ENCODE results near the gene GALNS.

Gene GALNS

DNA sequence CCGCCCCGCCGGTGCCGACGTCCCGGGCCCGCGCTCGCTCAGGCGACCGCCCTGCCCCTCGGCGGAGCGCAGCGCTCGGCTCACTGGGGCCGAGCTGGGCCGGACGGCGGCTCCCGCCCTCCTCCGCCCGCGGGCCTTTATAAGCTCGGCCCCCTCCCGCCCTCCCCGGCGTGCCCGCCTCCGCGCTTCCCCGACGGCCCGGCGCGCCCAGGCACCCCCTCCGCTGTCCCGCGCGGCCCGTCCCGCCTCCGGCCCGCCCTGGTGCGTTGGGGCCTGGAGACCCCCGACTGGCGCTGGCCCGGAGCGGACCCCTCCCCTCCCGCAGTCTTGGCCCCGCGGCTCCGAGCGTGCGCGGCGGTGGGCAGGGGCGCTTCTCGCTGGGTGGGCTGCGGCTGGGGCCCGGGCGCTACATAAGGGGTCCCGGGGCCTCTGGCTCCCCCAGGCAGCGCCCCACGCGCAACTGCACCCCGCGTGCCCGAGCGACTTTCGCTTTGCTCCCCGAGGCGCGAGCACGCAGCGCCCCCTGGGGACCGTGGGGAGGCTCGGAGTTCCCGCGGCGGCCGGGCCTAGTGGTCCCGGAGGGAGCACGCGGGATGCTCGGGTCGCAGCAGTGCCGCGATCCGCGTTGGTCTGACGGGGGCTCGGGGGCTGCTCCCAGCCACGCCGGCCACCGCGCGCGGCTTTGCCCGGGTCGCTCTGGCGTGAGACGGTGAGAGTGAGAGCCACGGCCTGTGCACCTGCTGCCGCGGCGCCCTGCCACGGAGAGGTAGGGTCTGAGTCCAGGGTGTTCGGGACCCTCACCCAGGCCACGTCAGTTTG is 71.4 kb downstream of the GALNS start, which contains the start of gene PIEZO1:
Gene PIEZO1, minus strand, starts transcription at position 115 of the 819 bp plus-strand sequence. CDS start 256 bp downstream, outside the sequence.
- Histone ChIP-seq H3K9me3 (ENCODE audit: control insufficient read depth, insufficient read depth, low read depth, low read length) (no peaks in the 10 kb centered on the region), H3K9ac (ENCODE audit: low read length) (peak within 1 kb of the TSS; percentile 46), H3K4me3 (ENCODE audit: low read depth, low read length) (peak within 1 kb of the TSS; percentile 56), H3K27ac (ENCODE audit: low read depth, low read length) (no peak within 1 kb of the TSS), H3K36me3 (ENCODE audit: control insufficient read depth, insufficient read depth, low read length) (no peaks in the 10 kb centered on the region), H3K27me3 (ENCODE audit: control insufficient read depth, insufficient read depth, low read length) (peaks cover 75% of the 10 kb centered on the region), H3K4me1 (ENCODE audit: control insufficient read depth, insufficient read depth, low read length) (peaks cover 25% of the 10 kb centered on the region)

DNA sequence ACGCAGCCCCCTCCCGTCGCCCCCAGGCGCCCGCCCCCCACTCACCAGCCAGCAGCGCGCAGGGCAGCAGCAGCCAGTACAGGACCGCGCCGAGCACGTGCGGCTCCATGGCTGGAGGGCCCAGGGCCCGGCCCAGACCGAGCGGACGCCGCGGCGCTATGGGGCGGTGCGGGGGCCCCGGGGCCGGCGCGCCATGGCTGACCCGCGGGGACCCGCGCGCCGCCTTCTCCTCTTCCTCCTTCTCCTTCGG is 72.0 kb downstream of the GALNS start:
- Histone ChIP-seq H3K4me3 (ENCODE audit: low read depth, low read length) (peak overlapping the region; percentile 56), H3K27me3 (ENCODE audit: control insufficient read depth, insufficient read depth, low read length) (peaks cover 75% of the 10 kb centered on the region), H3K9ac (ENCODE audit: low read length) (peak overlapping the region; percentile 46), H3K27ac (ENCODE audit: low read depth, low read length) (no peak overlapping the region), H3K36me3 (ENCODE audit: control insufficient read depth, insufficient read depth, low read length) (no peaks in the 10 kb centered on the region), H3K9me3 (ENCODE audit: control insufficient read depth, insufficient read depth, low read depth, low read length) (no peaks in the 10 kb centered on the region), H3K4me1 (ENCODE audit: control insufficient read depth, insufficient read depth, low read length) (peaks cover 23% of the 10 kb centered on the region; the same call in 1 of the 2 replicates)

DNA sequence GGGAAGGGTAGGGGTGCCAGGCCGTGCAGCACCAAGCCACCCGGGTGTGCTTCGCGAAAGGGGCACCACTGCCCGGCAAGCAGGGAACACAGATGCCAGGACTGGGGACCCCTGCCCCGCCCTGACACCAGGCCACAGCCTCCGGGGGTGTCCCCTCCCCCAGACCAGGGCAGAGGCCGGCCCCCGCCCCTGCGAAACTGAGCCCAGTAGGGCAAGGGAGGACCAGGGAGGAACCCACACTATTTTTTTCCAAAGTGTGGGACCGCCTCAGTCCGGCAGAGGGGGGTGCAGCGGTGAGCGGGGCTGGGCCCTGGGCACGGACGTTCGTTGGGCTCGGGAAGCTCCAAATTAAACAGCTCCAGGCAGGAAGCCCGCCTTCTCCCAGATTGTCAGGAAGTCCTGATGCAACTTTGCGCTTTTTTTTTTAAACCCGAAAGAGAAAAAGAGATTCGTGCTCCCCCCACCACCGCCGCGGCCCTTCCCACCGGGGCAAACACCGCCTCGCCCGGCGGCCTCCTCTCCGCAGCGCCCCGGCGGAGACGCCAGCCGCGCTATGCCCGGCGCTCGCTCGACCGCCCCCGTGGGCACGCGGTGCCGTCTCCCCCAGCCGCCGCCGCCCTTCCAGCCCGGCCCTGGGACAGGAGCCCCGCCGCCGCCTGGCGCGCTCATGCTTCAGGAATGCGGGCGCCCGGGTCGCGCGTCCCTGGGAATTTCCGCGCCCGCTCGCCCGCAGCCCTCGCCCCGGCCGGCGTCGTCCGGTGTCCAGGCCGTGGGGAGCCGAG is 72.5 kb downstream of the GALNS start:
- H3K4me3 ChIP-seq (ENCODE audit: low read depth, low read length): peak overlapping the region; percentile 56
- H3K27ac ChIP-seq (ENCODE audit: low read depth, low read length): no peak overlapping the region
- H3K9me3 ChIP-seq (ENCODE audit: control insufficient read depth, insufficient read depth, low read depth, low read length): no peaks in the 10 kb centered on the region
- peaks cover 77% of the 10 kb centered on the region for H3K27me3 ChIP-seq (ENCODE audit: control insufficient read depth, insufficient read depth, low read length)
- H3K4me1 ChIP-seq (ENCODE audit: control insufficient read depth, insufficient read depth, low read length): peaks cover 26% of the 10 kb centered on the region; the same call in 1 of the 2 replicates
- peak overlapping the region; percentile 46 for H3K9ac ChIP-seq (ENCODE audit: low read length)
- no peaks in the 10 kb centered on the region for H3K36me3 ChIP-seq (ENCODE audit: control insufficient read depth, insufficient read depth, low read length)

DNA sequence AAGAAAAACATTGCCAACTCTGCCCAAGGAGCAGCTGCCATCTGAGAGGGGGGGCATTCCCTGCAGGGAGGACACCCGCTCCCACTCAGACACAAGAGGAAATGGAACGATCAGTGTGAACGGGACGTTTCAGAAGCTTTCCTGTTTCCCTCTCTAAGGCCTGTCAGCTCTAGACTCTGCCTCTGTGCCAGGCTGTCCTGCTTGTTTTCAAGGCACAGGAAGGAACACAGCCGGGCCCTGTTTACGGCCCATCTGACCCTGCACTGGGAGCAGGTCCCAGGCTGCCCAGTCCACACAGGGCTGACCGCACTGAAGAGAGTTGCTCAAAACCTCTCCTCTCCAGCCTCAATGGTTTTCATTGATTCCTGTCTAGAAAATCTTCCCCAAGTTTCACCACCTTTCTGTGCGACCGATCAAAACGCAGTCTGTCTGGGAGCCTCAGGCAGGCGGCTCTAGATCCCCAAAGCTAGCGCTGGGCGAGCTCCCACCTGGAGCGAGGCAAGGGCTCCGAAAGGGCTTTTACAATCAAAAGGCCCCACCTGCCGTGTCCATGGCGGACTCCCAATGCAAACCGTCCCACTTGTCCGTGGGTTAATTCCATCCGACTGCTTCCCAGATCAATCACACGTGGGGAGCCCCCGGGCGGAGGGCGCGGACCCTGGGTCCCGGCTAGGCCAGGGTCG is 73.2 kb downstream of the GALNS start:
- Histone ChIP-seq H3K9me3 (ENCODE audit: control insufficient read depth, insufficient read depth, low read depth, low read length) (no peaks in the 10 kb centered on the region), H3K27ac (ENCODE audit: low read depth, low read length) (no peak overlapping the region), H3K4me1 (ENCODE audit: control insufficient read depth, insufficient read depth, low read length) (peaks cover 26% of the 10 kb centered on the region; the same call in 1 of the 2 replicates)

DNA sequence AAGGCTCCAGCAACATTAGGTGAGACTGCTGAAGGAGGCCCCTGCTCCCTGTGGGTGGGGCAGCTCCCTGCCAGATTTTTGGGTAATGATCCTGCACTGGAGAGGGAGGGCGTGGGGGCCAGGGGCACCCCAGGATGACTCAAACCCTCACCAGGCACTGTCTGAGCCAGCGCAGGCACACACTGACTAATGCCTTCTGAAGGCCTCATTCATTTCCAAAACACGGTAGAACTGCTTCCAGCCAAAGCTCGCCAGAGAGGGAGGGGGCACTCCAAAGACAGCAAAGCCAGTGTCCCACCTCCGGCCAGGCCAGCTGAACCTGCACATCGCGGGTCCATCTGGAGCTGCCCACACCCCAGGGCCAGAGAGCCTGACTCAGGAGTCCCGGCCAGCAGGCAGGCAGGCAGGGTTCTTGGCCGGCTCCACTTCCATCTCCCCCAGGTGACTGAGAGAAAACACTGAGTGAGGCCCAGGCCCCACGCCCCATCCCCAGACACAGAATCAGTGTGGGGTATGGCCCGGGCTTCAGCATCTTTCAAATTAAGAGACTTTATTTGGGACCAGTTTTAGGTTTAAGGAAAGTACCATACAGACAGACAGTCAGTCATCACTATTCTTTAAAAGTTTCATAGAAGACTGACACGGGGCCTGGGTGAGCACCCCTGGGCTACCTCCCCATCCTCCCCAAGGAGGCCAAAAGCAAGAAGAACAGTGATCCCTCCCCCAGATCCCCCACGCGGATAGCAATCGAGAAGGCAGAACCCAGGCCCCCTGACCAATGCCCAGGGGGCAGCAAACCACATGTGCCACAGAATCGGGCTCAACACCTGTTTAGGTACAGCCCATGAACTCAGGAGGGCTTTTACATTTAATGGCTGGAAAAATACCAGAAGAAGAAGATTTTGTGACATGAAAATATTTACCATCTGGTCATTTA is 74.0 kb downstream of the GALNS start:
- H3K9ac ChIP-seq (ENCODE audit: low read length): no peak overlapping the region
- H3K9me3 ChIP-seq (ENCODE audit: control insufficient read depth, insufficient read depth, low read depth, low read length): no peaks in the 10 kb centered on the region
- no peaks in the 10 kb centered on the region for H3K36me3 ChIP-seq (ENCODE audit: control insufficient read depth, insufficient read depth, low read length)
- H3K4me1 ChIP-seq (ENCODE audit: control insufficient read depth, insufficient read depth, low read length): peaks cover 31% of the 10 kb centered on the region; the same call in 1 of the 2 replicates
- H3K27me3 ChIP-seq (ENCODE audit: control insufficient read depth, insufficient read depth, low read length): peaks cover 84% of the 10 kb centered on the region
- H3K4me3 ChIP-seq (ENCODE audit: low read depth, low read length): no peak overlapping the region
- H3K27ac ChIP-seq (ENCODE audit: low read depth, low read length): no peak overlapping the region

More for the DNA sequence above, 73.2 kb downstream of the GALNS start:
- peak overlapping the region; percentile 56 for H3K4me3 ChIP-seq (ENCODE audit: low read depth, low read length)
- H3K9ac ChIP-seq (ENCODE audit: low read length): peak overlapping the region; percentile 40
- peaks cover 83% of the 10 kb centered on the region for H3K27me3 ChIP-seq (ENCODE audit: control insufficient read depth, insufficient read depth, low read length)
- H3K36me3 ChIP-seq (ENCODE audit: control insufficient read depth, insufficient read depth, low read length): no peaks in the 10 kb centered on the region

DNA sequence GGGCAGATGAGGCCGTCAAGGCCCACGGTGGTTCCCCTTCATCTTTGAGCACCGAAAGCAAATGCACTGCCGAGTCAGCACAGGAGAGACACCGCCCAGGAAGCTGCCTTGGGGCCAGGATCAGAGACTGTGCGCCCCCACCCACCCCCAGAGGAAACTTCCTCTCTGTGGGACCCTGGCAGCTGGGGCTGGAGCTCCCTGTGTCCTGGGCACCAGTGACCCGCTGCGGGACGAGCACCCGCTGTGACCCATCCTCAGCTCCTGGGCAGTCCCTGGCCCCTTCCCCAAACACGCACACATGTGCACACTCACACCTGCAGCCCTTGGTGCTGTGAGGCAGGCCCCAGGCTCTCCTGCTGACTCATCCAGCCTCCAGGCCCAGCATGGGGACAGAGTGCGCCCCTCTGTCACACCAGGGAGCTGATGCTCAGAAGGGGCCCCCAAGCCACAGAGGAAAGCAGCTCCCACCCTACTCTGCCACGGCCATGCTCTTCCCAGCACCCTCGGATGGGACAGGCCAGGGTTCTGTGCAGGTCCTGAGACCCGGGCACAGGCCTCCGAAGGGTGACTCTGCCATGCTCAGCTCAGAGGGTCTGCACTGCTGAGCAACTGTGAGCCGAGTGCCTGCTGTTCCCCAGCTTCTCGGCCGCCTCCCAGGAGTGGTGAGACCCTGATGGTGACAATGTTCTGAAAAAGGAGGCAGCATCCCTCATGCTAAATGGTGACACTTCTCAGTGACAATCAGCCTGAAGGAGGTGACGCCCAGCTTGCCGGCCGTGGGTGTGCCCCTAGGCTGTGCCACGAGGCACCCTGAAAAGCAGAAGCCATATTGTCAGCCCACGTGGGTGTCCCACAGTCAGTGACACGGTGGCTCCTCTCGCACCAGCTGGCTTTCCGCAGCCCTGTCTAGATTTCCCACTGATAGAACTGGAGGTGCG is 75.3 kb downstream of the GALNS start:
- H3K27ac ChIP-seq (ENCODE audit: low read depth, low read length): no peak overlapping the region
- H3K4me1 ChIP-seq (ENCODE audit: control insufficient read depth, insufficient read depth, low read length): peaks cover 34% of the 10 kb centered on the region; the same call in 1 of the 2 replicates
- no peaks in the 10 kb centered on the region for H3K9me3 ChIP-seq (ENCODE audit: control insufficient read depth, insufficient read depth, low read depth, low read length)
- H3K4me3 ChIP-seq (ENCODE audit: low read depth, low read length): no peak overlapping the region
- H3K36me3 ChIP-seq (ENCODE audit: control insufficient read depth, insufficient read depth, low read length): no peaks in the 10 kb centered on the region
- peaks cover 85% of the 10 kb centered on the region for H3K27me3 ChIP-seq (ENCODE audit: control insufficient read depth, insufficient read depth, low read length)
- H3K9ac ChIP-seq (ENCODE audit: low read length): no peak overlapping the region

DNA sequence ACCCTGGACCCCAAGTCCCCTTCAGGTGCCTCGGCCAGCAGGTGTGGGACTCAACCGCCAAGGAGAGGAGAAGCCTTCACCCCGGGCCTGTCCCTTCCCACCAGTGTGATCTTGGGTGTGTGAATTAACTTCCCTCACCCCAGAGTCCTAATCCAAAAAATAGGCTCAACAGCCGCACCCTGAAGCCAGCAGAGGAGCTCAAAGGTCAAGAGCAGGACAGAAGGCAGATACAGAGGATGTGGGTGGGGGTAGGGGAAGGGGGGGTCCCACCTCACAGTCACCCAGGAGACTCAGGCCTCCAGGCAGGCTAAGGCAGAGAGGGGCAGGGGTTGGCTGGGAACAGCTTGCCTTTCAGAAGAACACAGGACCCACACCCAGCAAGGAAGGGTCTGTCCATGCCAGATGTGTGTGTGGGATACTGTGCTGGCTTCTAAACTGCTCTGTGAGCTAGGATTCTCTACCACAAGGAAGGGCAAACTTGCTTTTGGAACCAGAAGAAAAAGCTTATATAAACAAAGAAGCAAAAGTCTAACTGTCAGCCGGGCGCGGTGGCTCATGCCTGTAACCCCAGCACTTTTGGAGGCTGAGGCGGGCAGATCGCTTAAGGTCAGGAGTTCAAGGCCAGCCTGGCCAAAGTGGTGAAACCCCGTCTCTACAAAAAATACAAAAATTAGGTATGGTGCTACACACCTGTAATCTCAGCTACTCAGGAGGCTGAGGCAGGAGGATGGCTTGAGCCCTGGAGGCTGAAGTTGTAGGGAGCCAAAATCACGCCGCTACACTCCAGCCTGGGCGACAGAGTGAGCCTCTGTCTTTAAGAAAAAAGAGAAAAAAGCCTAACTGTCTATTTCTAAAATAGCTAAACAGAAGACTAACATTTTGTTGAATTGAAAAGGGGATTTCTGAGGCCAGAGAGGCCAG is 76.3 kb downstream of the GALNS start:
- Histone ChIP-seq H3K27me3 (ENCODE audit: control insufficient read depth, insufficient read depth, low read length) (peaks cover 87% of the 10 kb centered on the region), H3K4me3 (ENCODE audit: low read depth, low read length) (no peak overlapping the region), H3K36me3 (ENCODE audit: control insufficient read depth, insufficient read depth, low read length) (no peaks in the 10 kb centered on the region), H3K27ac (ENCODE audit: low read depth, low read length) (no peak overlapping the region), H3K9me3 (ENCODE audit: control insufficient read depth, insufficient read depth, low read depth, low read length) (no peaks in the 10 kb centered on the region), H3K4me1 (ENCODE audit: control insufficient read depth, insufficient read depth, low read length) (peaks cover 34% of the 10 kb centered on the region; the same call in 1 of the 2 replicates), H3K9ac (ENCODE audit: low read length) (no peak overlapping the region)

DNA sequence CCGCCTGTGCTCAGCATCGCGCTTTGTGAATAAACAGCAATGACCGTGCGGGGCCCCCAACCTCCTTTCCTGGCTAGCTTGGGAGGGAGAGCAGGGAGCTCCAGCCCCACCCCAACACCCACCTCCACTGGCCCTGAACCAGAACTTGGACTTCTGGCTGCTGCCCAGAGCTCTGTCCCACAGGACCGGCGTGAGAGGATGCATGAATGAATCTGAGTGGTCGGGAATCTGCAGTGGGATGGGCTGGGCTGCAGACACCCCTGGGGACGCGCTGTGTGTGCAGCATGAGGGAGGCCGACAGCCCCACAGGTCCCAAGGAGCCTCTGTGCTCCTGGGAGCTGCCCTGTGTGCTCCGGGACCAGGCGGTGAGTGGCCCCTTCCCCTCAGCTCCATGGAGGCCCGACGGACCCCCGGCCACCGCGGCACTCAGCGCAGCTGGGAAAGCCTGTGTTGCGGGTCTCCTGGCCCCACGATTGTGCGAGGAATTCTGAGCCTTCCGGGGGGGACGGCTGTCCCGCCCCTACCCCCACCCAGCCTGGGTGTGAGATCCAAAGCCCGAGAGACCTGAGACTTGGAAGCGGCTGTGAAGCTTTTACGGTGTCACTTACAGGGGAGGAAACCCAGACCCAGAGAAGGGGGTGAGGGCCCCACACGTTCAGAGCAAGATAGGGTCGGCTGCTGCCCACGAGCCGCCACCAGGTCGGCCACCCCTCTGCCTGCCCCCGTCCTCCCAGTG is 77.2 kb downstream of the GALNS start:
- Histone ChIP-seq H3K9me3 (ENCODE audit: control insufficient read depth, insufficient read depth, low read depth, low read length) (no peaks in the 10 kb centered on the region), H3K4me1 (ENCODE audit: control insufficient read depth, insufficient read depth, low read length) (peaks cover 34% of the 10 kb centered on the region; the same call in 1 of the 2 replicates), H3K36me3 (ENCODE audit: control insufficient read depth, insufficient read depth, low read length) (no peaks in the 10 kb centered on the region), H3K9ac (ENCODE audit: low read length) (no peak overlapping the region), H3K27me3 (ENCODE audit: control insufficient read depth, insufficient read depth, low read length) (peaks cover 88% of the 10 kb centered on the region), H3K4me3 (ENCODE audit: low read depth, low read length) (no peak overlapping the region), H3K27ac (ENCODE audit: low read depth, low read length) (no peak overlapping the region)

Data from HUES6 (cell line).